HG02885 (cell line): ENCODE results near the gene NRCAM.
"Not testable (repeated sequence)": the region's sequence is repeated elsewhere in the genome, so short reads cannot be mapped to it uniquely, and the experiment has no call there.

Experiments used
- ATAC-seq: cut with Tn5 transposase; IDR thresholded peaks from one replicate; pipeline ENCODE4 v1.9.1; 2021; ENCODE audit warnings: mild to moderate bottlenecking; ENCODE audit not compliant: unreplicated experiment, poor library complexity

NRCAM gene

GRCh38 chr7:108289852-108290251 lies 166.4 kb downstream of the NRCAM start:
- ATAC-seq: no peak

- no peak for ATAC-seq
These were observed 168.4 kb downstream of the NRCAM start for GRCh38 chr7:108287857-108288256.

DNA sequence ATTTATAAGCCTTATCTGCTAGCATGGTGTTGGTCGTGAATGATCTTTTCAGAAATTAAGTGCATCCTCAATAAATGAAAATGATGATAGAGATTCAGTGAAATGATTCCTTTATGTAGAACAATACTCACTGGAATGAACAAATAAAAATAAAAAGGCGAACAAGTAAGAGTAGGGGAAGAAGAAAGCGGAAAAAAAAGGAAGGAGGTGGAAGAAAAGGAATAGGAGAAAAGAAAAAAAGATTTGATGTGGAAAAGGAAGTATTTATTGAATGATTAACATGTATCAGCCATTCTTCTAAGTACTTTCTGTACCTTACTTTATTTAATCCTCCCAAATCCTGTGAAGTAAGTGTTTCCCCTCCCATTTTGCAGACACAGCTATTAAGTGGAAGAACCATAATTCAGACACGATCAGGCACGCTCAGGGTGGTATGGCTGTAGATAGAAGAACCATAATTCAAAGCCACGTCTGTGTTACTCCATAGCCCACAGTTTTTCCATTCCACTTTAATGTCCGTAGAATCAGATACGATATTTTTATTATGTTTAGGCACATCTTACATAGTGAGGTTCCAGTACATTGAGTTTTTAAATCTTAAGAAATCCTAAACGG lies 169.8 kb downstream of the NRCAM start:
- no peak for ATAC-seq

DNA sequence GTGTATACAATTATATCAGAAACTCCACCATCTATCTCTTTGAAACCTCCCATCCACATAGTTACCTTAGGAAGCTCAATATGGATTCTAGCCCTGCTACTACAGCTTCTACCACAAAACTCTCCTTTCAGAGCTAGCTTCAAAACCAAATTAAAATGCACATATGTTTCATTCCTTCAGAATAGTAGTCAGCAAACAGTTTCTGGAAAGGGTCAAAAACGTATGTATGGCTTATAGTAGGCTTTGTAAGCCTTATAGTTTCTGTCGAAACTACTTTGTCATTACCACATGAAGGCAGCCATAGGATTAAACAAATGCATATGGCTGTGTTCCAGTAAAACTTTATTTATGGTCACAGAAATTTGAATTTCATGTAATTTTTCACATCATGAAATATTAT lies 170.5 kb downstream of the NRCAM start:
- no peak for ATAC-seq

DNA sequence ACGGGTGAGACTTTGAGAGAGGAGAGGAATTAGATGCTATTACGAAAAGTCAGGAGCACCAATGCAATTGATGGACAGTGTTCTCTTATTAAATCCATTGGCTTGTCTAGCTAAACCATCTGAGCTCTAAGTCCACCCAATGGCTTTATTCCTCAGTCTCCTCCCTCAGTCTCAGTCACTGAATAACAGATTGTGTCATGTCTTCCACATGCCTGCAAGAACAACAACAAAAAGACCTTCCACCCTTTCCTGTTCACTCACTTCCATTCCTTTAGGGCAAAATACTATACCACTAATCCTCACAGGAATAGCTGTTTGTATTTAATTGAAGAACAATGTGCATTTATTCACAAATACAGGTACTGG lies 171.2 kb downstream of the NRCAM start:
- ATAC-seq: no peak

GRCh38 chr7:108284349-108285002 lies 171.8 kb downstream of the NRCAM start:
- no peak for ATAC-seq

DNA sequence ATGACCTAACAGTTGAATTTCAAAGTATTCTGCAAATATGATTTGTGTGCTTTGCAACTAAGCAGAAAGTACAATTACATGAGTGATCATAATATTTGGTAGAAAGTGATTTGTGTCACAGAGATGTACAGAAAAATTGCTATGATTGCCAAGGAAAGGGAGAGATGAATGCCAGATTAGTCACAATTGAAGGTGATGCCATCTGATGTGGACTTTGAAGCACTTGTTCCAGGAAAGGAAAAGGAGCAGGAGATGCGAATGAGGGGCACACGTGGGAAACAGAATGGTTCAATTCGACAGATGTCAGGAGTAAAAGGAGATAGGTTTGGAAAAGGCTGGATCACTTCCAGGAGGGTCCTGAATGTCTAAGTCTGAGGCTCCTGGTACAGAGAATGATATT lies 173.0 kb downstream of the NRCAM start:
- ATAC-seq: no peak

DNA sequence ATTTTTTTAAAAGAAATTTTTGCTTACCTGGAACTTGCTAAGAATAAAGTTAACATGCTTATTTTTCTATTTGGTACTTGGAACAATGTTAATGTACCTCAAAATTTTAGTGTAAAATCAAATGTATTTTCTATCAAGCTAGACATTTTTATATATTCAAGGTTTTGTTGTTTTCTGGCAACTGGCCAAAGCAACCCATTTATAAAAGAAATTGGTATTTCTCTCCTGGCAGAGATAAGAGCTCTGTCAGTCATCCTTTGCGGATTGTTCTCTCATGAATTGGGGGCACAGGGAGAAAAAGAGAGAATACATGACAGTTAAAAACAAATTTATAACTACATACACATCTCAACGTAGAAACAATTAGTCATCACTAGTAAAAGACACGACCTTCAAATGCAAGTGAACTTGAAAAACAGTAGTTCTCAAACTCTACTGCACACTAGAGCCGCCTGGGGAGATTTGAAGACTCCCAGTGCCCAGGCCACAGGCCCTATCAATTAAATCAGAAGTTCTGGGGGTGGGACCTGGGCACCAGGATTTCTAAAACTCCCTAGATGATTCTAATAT lies 173.7 kb downstream of the NRCAM start:
- no peak for ATAC-seq

- no peak for ATAC-seq
These were observed 176.1 kb downstream of the NRCAM start for GRCh38 chr7:108280136-108280535.

- ATAC-seq: no peak
These were observed 177.5 kb downstream of the NRCAM start for GRCh38 chr7:108278776-108279175.

GRCh38 chr7:108278281-108278680 lies 178.0 kb downstream of the NRCAM start:
- ATAC-seq: no peak

- ATAC-seq: not testable (repeated sequence)
These were observed 181.8 kb downstream of the NRCAM start for GRCh38 chr7:108274447-108274846.

- not testable (repeated sequence) for ATAC-seq
These were observed 183.3 kb downstream of the NRCAM start for GRCh38 chr7:108272891-108273290.

DNA sequence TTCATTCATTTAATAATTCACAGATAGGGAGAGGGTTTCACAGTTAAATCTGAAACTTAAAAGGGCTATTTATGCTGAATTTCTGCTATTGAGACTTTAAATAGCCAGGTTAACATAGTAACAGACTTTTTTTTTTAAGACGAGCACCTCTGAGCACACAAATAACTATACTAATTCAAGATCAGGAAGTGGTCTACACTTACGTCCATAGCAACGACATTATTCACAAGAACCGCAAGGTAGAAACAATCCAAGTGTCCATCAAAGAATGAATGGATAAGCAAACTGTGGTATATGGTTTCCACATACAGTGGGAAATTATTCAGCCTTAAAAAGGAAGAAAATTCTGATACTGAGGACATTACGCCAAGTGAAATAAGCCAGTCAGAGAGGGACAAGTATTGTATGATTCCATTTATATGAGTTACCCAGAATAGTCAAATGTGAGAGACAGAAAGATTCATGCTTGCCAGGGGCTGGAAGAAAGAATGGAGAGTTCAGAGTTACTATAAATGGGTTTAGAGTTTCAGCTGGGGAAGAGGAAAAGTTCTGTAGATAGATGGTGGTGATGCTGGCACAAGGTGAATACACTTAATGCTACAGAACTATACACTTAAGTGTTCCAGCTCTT lies 185.7 kb downstream of the NRCAM start:
- peak; percentile 86 for ATAC-seq

DNA sequence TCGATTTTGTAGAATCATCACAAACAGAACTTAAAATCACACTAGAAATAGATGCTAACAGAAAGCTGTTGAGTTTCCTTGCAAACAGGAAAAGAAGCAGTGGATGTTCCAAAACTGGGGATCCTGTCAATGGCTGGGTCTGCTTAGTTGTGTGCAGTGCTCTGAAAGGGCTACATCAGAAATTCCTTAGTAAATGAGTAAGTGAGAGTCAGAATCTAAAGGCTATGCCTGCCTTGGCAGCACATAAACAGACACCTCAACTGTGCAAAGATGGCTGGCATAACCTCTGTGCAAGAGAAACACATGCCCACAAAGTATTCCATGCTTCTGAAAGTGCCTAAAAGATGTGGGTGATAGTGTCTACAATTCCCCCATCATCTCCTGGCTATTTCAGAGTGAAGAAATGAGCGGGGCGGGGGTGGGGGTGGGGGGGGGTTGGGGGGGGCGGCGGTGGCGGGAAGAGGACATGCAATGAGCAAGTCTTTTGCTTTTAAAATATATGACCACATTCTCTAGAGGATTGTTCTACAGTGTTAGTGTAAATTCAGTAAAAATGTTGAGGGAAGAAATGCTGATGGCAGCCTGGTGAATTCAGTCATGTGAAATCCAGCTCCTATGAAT lies 187.9 kb downstream of the NRCAM start:
- no peak for ATAC-seq

- no peak for ATAC-seq
These were observed 188.6 kb downstream of the NRCAM start for GRCh38 chr7:108267615-108268014.

GRCh38 chr7:108266491-108266890 lies 189.7 kb downstream of the NRCAM start:
- no peak for ATAC-seq

DNA sequence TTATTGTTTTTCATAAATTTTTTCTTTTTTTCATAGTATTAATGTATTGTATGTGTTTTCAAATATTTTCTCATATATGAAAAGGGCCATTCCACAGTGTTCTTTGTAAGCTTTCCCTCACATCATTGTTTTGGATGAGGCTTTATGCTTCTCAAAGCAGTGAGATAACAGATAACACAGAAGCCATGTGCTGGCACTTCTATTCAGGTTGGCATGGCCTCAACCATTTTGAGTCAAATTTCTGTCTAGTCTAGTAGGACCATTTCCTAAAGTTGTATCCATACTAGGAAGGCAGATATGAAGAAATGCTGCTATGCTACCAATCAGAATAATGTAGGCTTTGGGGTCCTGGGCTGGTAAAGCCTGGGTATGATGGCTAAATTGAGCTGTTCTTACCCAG lies 190.2 kb downstream of the NRCAM start:
- ATAC-seq: no peak

DNA sequence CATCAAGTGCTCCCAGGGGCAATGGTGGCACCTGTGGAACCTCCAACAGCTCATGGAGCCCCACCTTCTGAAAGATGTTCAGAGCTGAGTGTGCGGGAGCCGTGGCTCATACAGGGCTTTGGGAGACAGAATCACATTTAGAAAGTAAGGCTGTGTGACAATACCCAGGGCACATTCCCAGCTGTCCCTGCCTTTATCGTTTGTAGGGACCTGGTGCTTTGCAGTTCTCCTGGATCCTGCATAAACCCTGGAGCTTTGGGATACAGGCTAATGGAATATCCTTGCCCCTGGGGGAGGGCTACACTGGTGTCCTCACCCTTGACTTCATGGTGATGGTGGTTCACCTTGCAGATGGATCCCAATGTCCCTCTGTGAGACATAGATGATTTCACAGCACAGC lies 191.2 kb downstream of the NRCAM start:
- ATAC-seq: no peak

- no peak for ATAC-seq
These were observed 192.8 kb downstream of the NRCAM start for GRCh38 chr7:108263425-108263824.
